ENCODE data around the gene PROSER1. TPM values are rescaled to one million over a fixed set of nuclear protein-coding genes. Genes with fewer than 3 reads are reported as not detected.

Gene PROSER1
- total RNA-seq, 4 donors from 2014 or later = 22.3 to 38.4 (median 23.5) TPM

DNA sequence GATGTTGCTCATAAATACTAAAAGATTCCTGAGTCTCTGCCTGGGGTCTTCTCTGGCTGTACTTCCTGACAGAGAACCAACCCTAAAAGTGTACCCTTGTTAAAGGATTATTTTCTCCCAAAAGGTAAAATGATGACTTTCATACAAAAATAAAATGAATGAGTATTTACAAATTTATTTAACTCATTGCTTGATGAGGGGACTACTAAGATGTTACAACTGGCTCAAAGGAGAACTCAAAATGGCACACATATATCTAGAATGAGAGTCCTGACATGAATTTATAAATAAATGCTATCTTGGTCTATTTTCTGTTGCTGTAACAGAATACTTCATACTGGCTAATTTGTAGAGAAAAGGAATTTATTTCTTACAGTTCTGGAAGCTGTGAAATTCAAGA is 77.7 kb downstream of the PROSER1 start:
- no peak overlapping the region for H3K4me3 ChIP-seq
- H3K36me3 ChIP-seq = no peaks in the 10 kb centered on the region
- no peaks in the 10 kb centered on the region for H3K4me1 ChIP-seq
- DNase-seq (ENCODE audit: low spot score in 2 of 2) = no peak
- no peak overlapping the region for H3K27ac ChIP-seq
- TF ChIP-seq, protein P1, sequence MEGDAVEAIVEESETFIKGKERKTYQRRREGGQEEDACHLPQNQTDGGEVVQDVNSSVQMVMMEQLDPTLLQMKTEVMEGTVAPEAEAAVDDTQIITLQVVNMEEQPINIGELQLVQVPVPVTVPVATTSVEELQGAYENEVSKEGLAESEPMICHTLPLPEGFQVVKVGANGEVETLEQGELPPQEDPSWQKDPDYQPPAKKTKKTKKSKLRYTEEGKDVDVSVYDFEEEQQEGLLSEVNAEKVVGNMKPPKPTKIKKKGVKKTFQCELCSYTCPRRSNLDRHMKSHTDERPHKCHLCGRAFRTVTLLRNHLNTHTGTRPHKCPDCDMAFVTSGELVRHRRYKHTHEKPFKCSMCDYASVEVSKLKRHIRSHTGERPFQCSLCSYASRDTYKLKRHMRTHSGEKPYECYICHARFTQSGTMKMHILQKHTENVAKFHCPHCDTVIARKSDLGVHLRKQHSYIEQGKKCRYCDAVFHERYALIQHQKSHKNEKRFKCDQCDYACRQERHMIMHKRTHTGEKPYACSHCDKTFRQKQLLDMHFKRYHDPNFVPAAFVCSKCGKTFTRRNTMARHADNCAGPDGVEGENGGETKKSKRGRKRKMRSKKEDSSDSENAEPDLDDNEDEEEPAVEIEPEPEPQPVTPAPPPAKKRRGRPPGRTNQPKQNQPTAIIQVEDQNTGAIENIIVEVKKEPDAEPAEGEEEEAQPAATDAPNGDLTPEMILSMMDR (IDR thresholded peaks at IDR 0.05) = no peak
- TF ChIP-seq EP300 (IDR thresholded peaks at IDR 0.05) (no peak), POLR2A (IDR thresholded peaks at IDR 0.05) (no peak)
- peaks cover 0 to 7% (median 0%) of the 10 kb centered on the region in 4 donors for H3K9me3 ChIP-seq
- no peaks in the 10 kb centered on the region for H3K27me3 ChIP-seq

Other genes starting within 250 kb of the PROSER1 start
- not detected for gene STOML3, start 47.3 kb downstream of the PROSER1 start, total RNA-seq
- gene NHLRC3, start 367 bp upstream of the PROSER1 start, total RNA-seq = 10 to 100 TPM; 19.2 to 25.1 (median 21.9) TPM

Data from tibial nerve (tissue), 4 donors.